H1 (cell line): ENCODE results near the gene IGFL2. TPM values are rescaled to one million over a fixed set of nuclear protein-coding genes. Genes with fewer than 3 reads are reported as not detected.

Experiments
- CTCF ChIA-PET: fragments of 300-600 bp; sonication (Branson Sonifier 250); formaldehyde crosslinking; loops from one replicate; lab custom pipeline; 2021; ENCODE audit not compliant: partially characterized antibody; lab: Charles Lee
- POLR2A ChIA-PET: fragments of 300-600 bp; sonication (Branson Sonifier 250); formaldehyde crosslinking; loops from one replicate; lab custom pipeline; 2021; ENCODE audit warnings: inconsistent platforms; ENCODE audit not compliant: partially characterized antibody; lab: Charles Lee
- DNase-seq, 2 experiments: peaks; one replicate each; pipeline versions ENCODE4 v3.0.0 to v3.0.0-alpha.2; 2010 to 2022; ENCODE audit warnings: low spot score in 2 of 2, low read depth in 1 of 2, mixed read lengths in 1 of 2
- FAIRE-seq: peaks from 2 replicates; lab custom pipeline; 2011; peaks lifted over from hg19 to GRCh38; lab: Jason Lieb, UNC
- H2AFZ ChIP-seq: 2 replicates; pipeline ENCODE4 v1.8.1; 2012; ENCODE audit warnings: low read length, inconsistent platforms
- H2AK5ac ChIP-seq: 2 replicates; pipeline ENCODE4 v1.6.1; 2013; ENCODE audit warnings: low read depth, low read length
- H2BK120ac ChIP-seq: replicated peaks from 2 replicates; pipeline ENCODE3; 2013; ENCODE audit warnings: low read depth, low read length, inconsistent platforms
- H2BK12ac ChIP-seq: 2 replicates; pipeline ENCODE4 v1.6.1; 2013; ENCODE audit warnings: low read depth, low read length
- H2BK15ac ChIP-seq: 2 replicates; pipeline ENCODE4 v1.6.1; 2013; ENCODE audit warnings: low read length
- H2BK20ac ChIP-seq: 2 replicates; pipeline ENCODE4 v1.6.1; 2013; ENCODE audit warnings: low read length
- H2BK5ac ChIP-seq: 2 replicates; pipeline ENCODE4 v1.6.1; 2013; ENCODE audit warnings: low read depth, low read length
- H3K14ac ChIP-seq: 2 replicates; pipeline ENCODE4 v1.6.1; 2013; ENCODE audit warnings: inconsistent platforms; ENCODE audit not compliant: insufficient read length
- H3K18ac ChIP-seq: 2 replicates; pipeline ENCODE4 v1.6.1; 2013; ENCODE audit warnings: low read length; ENCODE audit errors: extremely low read depth
- H3K23ac ChIP-seq: 2 replicates; pipeline ENCODE4 v1.6.1; 2013; ENCODE audit warnings: inconsistent platforms; ENCODE audit not compliant: insufficient read length
- H3K23me2 ChIP-seq: 2 replicates; pipeline ENCODE4 v1.6.1; 2013; ENCODE audit warnings: low read depth, low read length
- H3K27ac ChIP-seq: 2 replicates; pipeline ENCODE4 v1.6.1; 2011; ENCODE audit warnings: low read depth, low read length, inconsistent platforms
- H3K27me3 ChIP-seq, 4 experiments: replicated peaks in 1 of 4; 1 replicate in 1 of 4; 2 replicates in 3 of 4; pipeline versions ENCODE4 v1.6.1 to v1.8.1; 2011 to 2013; ENCODE audit warnings: low read length in 3 of 4, mild to moderate bottlenecking in 3 of 4, inconsistent platforms in 2 of 4, mixed read lengths in 2 of 4, moderate library complexity in 1 of 4; ENCODE audit not compliant: control insufficient read depth in 3 of 4, insufficient read depth in 3 of 4; ENCODE audit errors: extremely low read depth in 1 of 4
- H3K36me3 ChIP-seq, 4 experiments: 2 replicates each; pipeline versions ENCODE4 v1.6.1 to v1.8.1; 2011 to 2013; ENCODE audit warnings: mild to moderate bottlenecking in 4 of 4, low read length in 3 of 4, moderate library complexity in 2 of 4, control low read depth in 1 of 4, inconsistent platforms in 1 of 4; ENCODE audit not compliant: insufficient read depth in 4 of 4, control insufficient read depth in 2 of 4
- H3K4ac ChIP-seq: replicated peaks from 2 replicates; pipeline ENCODE3; 2013; ENCODE audit warnings: low read length, low read depth, mixed read lengths, inconsistent platforms; ENCODE audit not compliant: insufficient read length
- H3K4me1 ChIP-seq, 4 experiments: replicated peaks in 1 of 4; 1 replicate in 1 of 4; 2 replicates in 3 of 4; pipeline versions ENCODE4 v1.6.1 to v1.8.1; 2011 to 2013; ENCODE audit warnings: low read length in 3 of 4, inconsistent platforms in 2 of 4, mixed read lengths in 1 of 4; ENCODE audit not compliant: insufficient read depth in 4 of 4, control insufficient read depth in 3 of 4
- H3K4me2 ChIP-seq, 2 experiments: 2 replicates each; pipeline versions ENCODE4 v1.6.1 to v1.8.1; 2011 to 2013; ENCODE audit warnings: low read depth in 2 of 2, low read length in 2 of 2, control low read depth in 1 of 2, inconsistent platforms in 1 of 2, mild to moderate bottlenecking in 1 of 2; ENCODE audit not compliant: insufficient read depth in 1 of 2
- H3K4me3 ChIP-seq, 4 experiments: fragments of 200-600, 300-600 bp in 1 of 4; sonication (generic), shearing (Covaris generic), sonication (Bioruptor Twin) in 1 of 4; 2 replicates each; pipeline versions ENCODE4 v1.5.1 to v1.8.1; 2011 to 2016; ENCODE audit warnings: low read length in 4 of 4, low read depth in 3 of 4, control low read depth in 2 of 4, inconsistent platforms in 2 of 4, mild to moderate bottlenecking in 2 of 4, mixed read lengths in 1 of 4, moderate library complexity in 1 of 4; ENCODE audit not compliant: insufficient read depth in 2 of 4; ENCODE audit errors: extremely low read depth in 1 of 4
- H3K56ac ChIP-seq: replicated peaks from 2 replicates; pipeline ENCODE3; 2013; ENCODE audit warnings: low read depth, mild to moderate bottlenecking, mixed read lengths, low read length, inconsistent platforms; ENCODE audit not compliant: insufficient read length
- H3K79me1 ChIP-seq: 2 replicates; pipeline ENCODE4 v1.6.1; 2013; ENCODE audit warnings: low read depth, low read length, control low read depth
- H3K79me2 ChIP-seq, 2 experiments: 2 replicates each; pipeline versions ENCODE4 v1.6.1 to v1.8.1; 2012 to 2013; ENCODE audit warnings: low read length in 2 of 2, mild to moderate bottlenecking in 2 of 2, inconsistent platforms in 1 of 2; ENCODE audit not compliant: insufficient read depth in 2 of 2, control insufficient read depth in 1 of 2
- H3K9ac ChIP-seq, 4 experiments: replicated peaks in 1 of 4; 1 replicate in 1 of 4; 2 replicates in 3 of 4; pipeline versions ENCODE4 v1.6.1 to v1.8.1; 2011 to 2013; ENCODE audit warnings: low read depth in 3 of 4, low read length in 3 of 4, control low read depth in 2 of 4, mild to moderate bottlenecking in 2 of 4, moderate library complexity in 2 of 4, inconsistent platforms in 1 of 4; ENCODE audit errors: extremely low read depth in 1 of 4
- H3K9me3 ChIP-seq, 2 experiments: 2 replicates each; pipeline versions ENCODE4 v1.6.1 to v1.8.1; 2012 to 2013; ENCODE audit warnings: mild to moderate bottlenecking in 2 of 2, moderate library complexity in 2 of 2, control low read depth in 1 of 2, inconsistent platforms in 1 of 2, low read depth in 1 of 2, low read length in 1 of 2, mixed read lengths in 1 of 2; ENCODE audit not compliant: insufficient read depth in 2 of 2
- H4K20me1 ChIP-seq, 2 experiments: replicated peaks in 1 of 2; 2 replicates each; pipeline versions ENCODE3 to v1.8.1; 2011 to 2013; ENCODE audit warnings: inconsistent platforms in 2 of 2, low read length in 2 of 2, mild to moderate bottlenecking in 1 of 2; ENCODE audit not compliant: insufficient read depth in 2 of 2, control insufficient read depth in 1 of 2
- H4K5ac ChIP-seq: 2 replicates; pipeline ENCODE4 v1.6.1; 2013; ENCODE audit warnings: low read length, low read depth, mixed read lengths, inconsistent platforms; ENCODE audit not compliant: insufficient read length
- H4K8ac ChIP-seq: 2 replicates; pipeline ENCODE4 v1.8.0; 2013; ENCODE audit warnings: mild to moderate bottlenecking, moderate library complexity, low read length, inconsistent platforms; ENCODE audit not compliant: insufficient read depth; ENCODE audit errors: extremely low read depth
- H4K91ac ChIP-seq: replicated peaks from 2 replicates; pipeline ENCODE3; 2013; ENCODE audit warnings: low read length, mixed read lengths, inconsistent platforms; ENCODE audit not compliant: insufficient read length
- CTCF ChIP-seq, 3 experiments: IDR thresholded peaks; 1 replicate in 2 of 3; 2 replicates in 1 of 3; pipeline versions ENCODE4 v1.5.1 to v1.6.1; 2011; ENCODE audit warnings: low read length in 3 of 3, mild to moderate bottlenecking in 3 of 3, inconsistent platforms in 2 of 3, low read depth in 1 of 3, moderate library complexity in 1 of 3; ENCODE audit not compliant: insufficient read depth in 1 of 3; ENCODE audit errors: control extremely low read depth in 1 of 3
- NRF1 ChIP-seq: IDR thresholded peaks from 2 replicates; pipeline ENCODE4 v1.6.1; 2011; ENCODE audit warnings: mild to moderate bottlenecking, low read depth, low read length, improper control_type of control experiment
- SUZ12 ChIP-seq: fragments of 200-600 bp; sonication (generic); IDR thresholded peaks from 2 replicates; pipeline ENCODE4 v1.6.1; 2012; ENCODE audit warnings: mild to moderate bottlenecking, inconsistent platforms, low read length, moderate library complexity, mixed read lengths
- WGBS, 2 experiments: shearing (Covaris generic) in 1 of 2; methylation state at CpG; one replicate each; pipeline versions ENCODE4 v1.1.6 to v1.1.7; 2013 to 2015; ENCODE audit warnings: low lambda C conversion rate in 2 of 2, mixed read lengths in 2 of 2, inconsistent platforms in 1 of 2, low coverage in 1 of 2, missing lambda C conversion rate in 1 of 2; ENCODE audit not compliant: insufficient replicate concordance in 2 of 2, insufficient coverage in 1 of 2, insufficient read length in 1 of 2; ENCODE audit errors: extremely low coverage in 1 of 2, missing lambda C conversion rate in 1 of 2; 5-methylcytosine and 5-hydroxymethylcytosine counted together
- polyA plus RNA-seq, 7 experiments: library from polyadenylated mRNA; depleted of rRNA in 3 of 7; stranded (reverse) in 5 of 7; unstranded in 2 of 7; fragments of >200 nt in 5 of 7; fragments of 200-250 nt in 2 of 7; gene quantifications; 1 replicate in 5 of 7; 2 replicates in 1 of 7; 4 replicates in 1 of 7; pipeline versions ENCODE4 v1.2.1 to v1.2.3, GENCODE V29; 2011 to 2013; ENCODE audit warnings: missing spikeins in 2 of 7, mixed read lengths in 2 of 7
- total RNA-seq: library from RNA; stranded (reverse); fragmentation: NEBNext Ultra II Directional; extraction: Animal tissue kit (Norgen Biotek cat#: 25700); gene quantifications from 2 replicates; pipeline ENCODE4 v1.2.1, GENCODE V29; 2021

IGFL2 gene
- total and polyA plus RNA-seq, 2 of the 8 experiments (the other 6 are each of a cell fraction or from before 2014, with no cell fraction given) = not detected

- no peak overlapping the region for H2BK5ac ChIP-seq
- H3K79me2 ChIP-seq = no peaks in the 10 kb centered on the region
- no peak overlapping the region for H2BK12ac ChIP-seq
- no peak overlapping the region for H3K18ac ChIP-seq
- H3K36me3 ChIP-seq = no peaks in the 10 kb centered on the region
- no peak for TF ChIP-seq SUZ12
- no peak for TF ChIP-seq NRF1
- peak in 2 of 3 experiments; percentile 13 to 42; a peak in 2 of 4 replicates for TF ChIP-seq CTCF (IDR thresholded peaks at IDR 0.05; ENCODE audit: control extremely low read depth in 1 of 3, insufficient read depth in 1 of 3, low read depth in 1 of 3, low read length in 3 of 3)
- peaks cover 7 to 15% of the 10 kb centered on the region in 2 experiments; a peak in 3 of 4 replicates for H3K9me3 ChIP-seq
- no peak overlapping the region for H3K4me2 ChIP-seq
- H2AFZ ChIP-seq = peak overlapping the region; percentile 77; the same call in 1 of the 2 replicates
- no peaks in the 10 kb centered on the region for H3K23me2 ChIP-seq
- H2BK15ac ChIP-seq = no peak overlapping the region; the same call in 1 of the 2 replicates
- no peak overlapping the region for H4K8ac ChIP-seq
- FAIRE-seq (no peak), DNase-seq (no peak)
- H4K20me1 ChIP-seq = no peaks in the 10 kb centered on the region
- no peak overlapping the region for H2AK5ac ChIP-seq
- no peaks in the 10 kb centered on the region for H3K27me3 ChIP-seq
- H3K27ac ChIP-seq = no peak overlapping the region
- no peaks in the 10 kb centered on the region for H3K4me1 ChIP-seq
- no peak overlapping the region for H4K5ac ChIP-seq
- no peak overlapping the region for H3K9ac ChIP-seq
- H4K91ac ChIP-seq = no peak overlapping the region
- no peak overlapping the region for H3K4ac ChIP-seq
- CTCF ChIA-PET = interaction anchor here (0.6 to 3.6 kb wide), 10 partner anchors 11 to 145 kb away, joined by 3 to 17 read pairs (median 3); no protein-coding TSS in a partner anchor
- 85% methylated on average over 8 of the region's 8 CpGs; no CpG with 5 or more reads in 1 of the 2 experiments for WGBS, 2 experiments
- POLR2A ChIA-PET = interaction anchor here (0.7 to 2.4 kb wide), 2 partner anchors 18 to 40 kb away, joined by 3 to 7 read pairs; no protein-coding TSS in a partner anchor
- H2BK20ac ChIP-seq = no peak overlapping the region
- H2BK120ac ChIP-seq = no peak overlapping the region
- H3K23ac ChIP-seq = no peak overlapping the region
- H3K56ac ChIP-seq = no peak overlapping the region
- no peaks in the 10 kb centered on the region for H3K79me1 ChIP-seq
- no peak overlapping the region for H3K4me3 ChIP-seq
- H3K14ac ChIP-seq = no peak overlapping the region
Observed at GRCh38 chr19:46173886-46174480, 25.9 kb downstream of the IGFL2 start.
